Measurements from ENCODE around the gene FADS6.
"Not testable (repeated sequence)": the region's sequence is repeated elsewhere in the genome, so short reads cannot be mapped to it uniquely, and the experiment has no call there.

FADS6 gene

DNA sequence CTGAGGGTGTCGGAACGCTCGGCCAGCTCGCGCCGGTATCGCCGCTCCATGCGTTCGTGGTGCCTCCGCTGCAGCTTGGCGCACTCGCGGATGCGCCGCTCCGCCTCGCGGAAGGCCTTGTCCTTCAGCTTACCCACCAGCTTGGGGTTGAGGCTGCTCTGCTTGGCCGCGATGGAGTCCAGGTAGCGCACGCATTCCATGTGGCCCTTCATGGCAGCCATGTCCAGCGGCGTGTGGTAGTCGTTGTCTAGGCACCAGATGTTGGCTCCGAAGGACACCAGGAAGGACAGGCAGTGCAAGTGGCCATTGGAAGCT is 26.8 kb upstream of the FADS6 start:
- DNase-seq: no peak

DNA sequence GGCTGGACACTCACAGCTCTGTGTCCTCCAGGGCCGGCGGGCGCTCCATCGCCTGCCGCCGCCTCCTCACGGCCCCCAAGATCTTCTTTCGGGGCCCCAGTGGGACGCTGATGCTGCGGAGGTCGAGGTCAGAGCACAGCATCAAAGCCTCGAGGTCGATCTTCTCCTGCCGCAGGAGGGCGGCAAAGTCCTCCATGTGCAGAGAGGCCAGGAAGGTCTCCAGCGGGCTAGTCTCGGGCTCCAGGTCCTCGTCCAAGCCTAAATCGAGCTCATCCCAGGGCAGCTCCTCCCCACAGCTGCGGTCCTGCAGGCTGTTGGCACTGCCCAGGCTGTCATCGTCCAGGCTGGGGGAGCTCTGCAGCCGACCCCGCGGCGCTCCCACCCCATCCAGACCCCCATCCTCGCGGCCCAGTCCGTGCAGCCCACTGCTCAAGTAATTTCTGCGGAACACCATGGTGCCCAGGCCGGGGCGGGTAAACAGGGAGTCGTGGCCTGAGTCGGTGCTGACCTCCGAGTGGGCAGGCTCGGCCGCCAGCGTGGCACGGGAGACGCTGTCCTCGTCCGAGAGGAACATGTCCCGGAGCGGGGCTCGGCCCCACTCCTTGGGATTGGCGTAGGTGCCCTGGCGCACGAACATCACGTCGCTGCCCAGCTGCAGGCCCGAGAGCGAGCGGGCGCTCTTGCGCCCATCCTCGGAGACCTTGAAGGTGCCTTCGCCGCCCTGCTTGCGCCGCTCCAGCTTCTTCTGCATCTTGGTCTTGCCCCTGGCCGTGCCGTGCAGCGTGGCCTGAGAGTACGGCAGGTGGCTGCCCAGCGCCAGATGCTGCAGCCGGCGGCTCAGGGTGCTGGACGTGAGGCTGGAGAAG is 26.2 kb upstream of the FADS6 start:
- peak; percentile 16 for DNase-seq

DNA sequence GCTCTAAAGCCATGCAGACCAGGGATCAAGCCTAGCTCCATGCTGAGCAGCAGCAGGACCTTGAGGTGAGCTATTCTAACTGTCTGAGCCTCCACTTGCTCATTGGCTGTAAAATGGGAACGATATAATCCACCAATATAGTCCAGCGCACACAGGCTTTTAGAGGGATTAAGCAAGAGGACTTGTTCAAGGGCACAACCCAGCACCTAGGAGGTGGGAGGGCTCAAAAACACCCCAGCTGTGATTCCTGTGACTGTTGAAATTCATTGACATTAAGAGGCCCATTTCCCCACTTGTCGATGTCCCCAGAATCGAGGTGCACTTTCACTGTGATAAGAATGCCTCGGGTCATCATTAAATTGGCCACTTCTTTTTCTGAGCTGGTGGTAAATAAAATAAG is 25.5 kb upstream of the FADS6 start:
- no peak for DNase-seq

DNA sequence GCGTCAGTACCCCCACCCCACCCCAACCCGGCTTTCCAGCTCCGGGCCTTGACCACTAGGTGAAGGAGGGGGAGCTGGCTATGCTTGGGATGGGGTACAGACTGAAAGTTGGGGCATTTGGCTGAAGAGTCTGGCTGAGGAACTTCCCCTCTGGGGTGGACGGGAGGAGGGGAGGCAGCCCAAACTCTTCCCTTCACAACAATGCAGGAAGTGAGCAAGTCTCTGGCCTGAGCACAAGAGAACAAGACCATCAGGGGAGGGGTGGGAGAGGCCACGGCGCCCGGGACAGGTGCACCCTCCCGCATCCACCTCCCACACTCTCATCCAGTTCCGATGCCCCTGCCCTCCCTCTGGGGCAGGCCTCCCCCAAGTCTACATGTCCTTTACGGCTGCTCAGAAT is 24.0 kb upstream of the FADS6 start:
- DNase-seq: no peak

DNA sequence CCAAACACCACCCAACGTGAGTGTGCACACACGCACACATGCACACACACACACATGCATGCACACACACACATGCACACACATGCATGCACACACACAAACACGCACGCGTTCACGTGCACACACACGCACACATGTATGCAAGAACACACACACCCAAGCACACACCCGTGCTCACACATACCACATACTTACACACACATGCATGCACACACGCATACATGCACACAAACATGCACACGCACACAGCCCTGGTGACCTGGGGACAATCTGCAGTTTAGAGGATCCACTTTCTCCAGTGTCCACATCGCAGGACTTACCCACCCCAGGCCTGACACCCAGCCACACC is 23.4 kb upstream of the FADS6 start:
- DNase-seq: no peak

DNA sequence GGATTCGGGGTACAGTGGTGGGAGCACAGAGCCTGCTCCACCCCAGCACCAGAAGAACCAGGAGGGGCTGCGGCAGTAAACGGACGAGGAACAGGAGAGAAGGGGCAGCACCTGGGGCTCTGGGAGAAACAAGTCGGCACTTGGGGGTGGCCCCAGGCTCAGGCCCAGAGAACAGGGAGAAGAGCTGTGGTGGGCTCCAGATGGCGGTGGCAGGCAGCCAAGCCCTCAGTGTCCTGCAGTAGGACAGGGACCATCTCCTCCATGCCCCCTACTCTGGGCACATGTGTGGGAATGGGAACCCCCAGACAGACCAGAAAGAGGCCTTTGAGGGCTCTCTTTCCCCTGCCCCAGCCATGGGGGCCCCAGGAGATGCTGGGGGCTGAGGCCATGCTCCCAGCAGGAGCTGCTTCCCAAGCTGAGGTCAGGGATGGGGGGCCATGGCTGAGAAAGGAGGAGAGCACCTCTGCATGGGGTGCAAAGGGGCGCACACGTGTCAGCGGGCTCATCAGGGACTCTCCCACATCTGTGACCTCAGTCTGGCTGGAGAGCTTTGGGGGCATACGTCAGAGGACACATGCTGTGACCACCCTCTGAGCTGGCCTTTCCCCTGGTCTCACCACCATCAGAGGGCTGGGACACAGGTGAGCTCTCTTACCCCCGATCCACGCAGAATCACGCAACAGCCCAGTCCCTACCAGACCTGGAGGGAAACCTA is 22.9 kb upstream of the FADS6 start:
- DNase-seq: no peak

DNA sequence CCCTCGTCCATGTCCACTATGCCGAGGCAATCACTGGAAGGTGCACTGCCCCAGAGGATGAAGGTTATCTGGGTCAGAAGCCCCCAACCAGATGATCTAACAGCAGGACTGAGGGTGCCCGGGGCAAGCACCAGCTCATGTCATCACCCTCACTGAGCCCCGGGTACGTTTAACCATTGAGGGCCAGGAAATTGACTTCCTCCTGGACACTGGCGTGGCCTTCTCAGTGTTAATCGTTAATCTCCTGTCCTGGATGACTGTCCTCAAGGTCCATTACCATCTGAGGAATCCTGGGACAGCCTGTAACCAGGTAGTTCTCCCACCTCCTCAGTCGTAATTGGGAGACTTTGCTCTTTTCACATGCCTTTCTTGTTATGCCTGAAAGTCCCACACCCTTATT is 18.0 kb upstream of the FADS6 start:
- DNase-seq: not testable (repeated sequence)

DNA sequence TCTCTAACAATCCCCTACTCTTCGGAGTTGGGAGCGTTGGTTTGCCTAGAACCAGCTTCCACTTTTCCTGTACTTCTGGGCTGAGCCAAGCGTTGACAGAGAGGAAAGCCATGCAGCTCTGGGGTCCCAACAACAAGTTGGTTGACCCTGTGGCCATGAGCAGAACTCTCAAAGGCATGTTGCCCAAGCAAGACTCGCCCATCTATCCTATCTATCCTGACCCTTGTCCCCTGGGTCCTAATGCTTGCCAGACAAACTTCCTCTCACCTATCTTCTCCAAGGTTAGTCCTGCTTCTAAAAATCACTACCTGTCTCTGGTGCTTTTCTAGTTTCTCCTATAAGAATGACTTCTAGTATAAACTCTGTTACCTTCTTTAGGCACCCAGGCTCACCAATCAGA is 15.7 kb upstream of the FADS6 start:
- not testable (repeated sequence) for DNase-seq

DNA sequence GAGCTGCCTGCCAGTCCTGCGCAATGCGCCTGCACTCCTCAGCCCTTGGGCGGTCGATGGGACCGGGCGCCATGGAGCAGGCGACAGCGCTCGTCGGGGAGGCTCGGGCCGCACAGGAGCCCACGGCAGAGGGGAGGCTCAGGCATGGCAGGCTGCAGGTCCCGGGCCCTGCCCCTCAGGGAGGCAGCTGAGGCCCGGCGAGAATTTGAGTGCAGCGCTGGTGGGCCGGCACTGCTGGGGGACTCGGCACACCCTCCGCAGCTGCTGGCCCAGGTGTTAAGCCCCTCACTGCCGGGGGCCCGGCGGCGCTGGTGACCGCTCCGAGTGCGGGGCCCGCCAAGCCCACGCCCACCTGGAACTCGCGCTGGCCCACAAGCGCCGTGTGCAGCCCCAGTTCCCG is 13.6 kb upstream of the FADS6 start:
- no peak for DNase-seq

DNA sequence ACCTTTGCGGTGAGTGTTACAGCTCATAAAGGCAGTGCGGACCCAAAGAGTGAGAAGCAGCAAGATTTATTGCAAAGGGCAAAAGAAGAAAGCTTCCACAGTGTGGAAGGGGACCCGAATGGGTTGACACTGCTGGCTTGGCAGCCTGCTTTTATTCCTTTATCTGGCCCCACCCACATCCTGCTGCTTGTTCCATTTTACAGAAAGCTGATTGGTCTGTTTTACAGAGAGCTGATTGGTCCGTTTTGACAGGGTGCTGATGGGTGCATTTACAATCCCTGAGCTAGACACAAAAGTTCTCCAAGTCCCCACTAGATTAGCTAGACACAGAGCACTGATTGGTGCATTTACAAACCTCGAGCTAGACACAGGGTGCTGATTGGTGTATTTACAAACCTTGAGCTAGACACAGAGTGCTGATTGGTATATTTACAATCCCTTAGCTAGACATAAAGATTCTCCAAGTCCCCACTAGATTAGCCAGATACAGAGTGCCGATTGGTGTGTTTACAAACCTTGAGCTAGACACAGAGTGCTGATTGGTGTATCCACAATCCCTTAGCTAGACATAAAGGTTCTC is 12.9 kb upstream of the FADS6 start:
- not testable (repeated sequence) for DNase-seq

DNA sequence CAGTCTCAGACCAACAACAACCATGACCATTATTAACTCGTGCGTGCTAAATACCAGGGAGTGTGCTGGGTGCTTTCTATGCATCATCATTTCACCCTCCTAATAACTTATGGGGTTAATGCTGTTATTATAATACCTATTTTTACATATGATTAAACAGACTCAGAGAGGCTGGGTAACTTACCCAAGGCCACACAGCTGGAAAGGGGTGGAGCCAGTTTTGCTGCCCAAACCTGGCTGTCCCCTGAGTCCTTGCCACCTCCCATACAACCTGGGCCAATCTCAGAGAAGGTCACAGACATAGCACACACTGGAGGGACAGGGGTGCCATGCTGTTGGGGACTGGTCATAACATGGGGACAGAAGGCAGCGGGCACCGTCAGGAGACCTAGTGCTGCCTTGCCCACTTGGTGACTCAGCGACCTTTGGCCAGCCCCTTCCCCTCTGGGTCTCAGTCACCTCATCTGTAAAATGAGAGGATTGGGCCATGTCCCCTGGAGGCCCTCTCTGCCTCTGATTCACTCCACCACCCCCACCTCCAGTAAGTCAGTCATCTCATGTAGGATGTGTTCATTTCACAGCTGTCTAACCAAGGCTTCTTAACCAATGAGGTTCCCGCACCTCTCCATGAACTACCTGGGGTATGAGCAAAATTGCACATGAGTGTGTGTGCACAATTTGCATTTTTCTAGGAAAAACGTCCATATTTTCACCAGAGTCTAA is 11.4 kb upstream of the FADS6 start:
- DNase-seq: no peak

DNA sequence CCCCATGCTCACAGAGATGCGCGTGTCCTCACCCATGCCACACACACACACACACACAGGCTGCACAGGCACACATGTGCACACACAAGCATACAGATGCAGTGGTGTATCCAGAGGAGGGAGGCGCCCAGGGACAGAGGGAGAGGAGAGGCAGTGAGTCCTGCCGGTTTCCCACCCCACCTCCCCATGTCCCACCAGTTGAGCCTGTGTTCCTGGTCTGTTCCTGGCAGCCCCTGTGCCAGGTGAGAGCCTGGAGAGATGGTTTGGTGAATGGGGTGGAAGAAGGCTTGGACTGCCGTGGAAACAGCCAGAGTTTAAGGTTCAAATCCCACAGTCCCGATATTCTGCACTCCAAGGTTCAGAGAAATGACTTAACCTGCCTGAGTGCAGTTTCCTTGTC is 10.2 kb upstream of the FADS6 start:
- no peak for DNase-seq

DNA sequence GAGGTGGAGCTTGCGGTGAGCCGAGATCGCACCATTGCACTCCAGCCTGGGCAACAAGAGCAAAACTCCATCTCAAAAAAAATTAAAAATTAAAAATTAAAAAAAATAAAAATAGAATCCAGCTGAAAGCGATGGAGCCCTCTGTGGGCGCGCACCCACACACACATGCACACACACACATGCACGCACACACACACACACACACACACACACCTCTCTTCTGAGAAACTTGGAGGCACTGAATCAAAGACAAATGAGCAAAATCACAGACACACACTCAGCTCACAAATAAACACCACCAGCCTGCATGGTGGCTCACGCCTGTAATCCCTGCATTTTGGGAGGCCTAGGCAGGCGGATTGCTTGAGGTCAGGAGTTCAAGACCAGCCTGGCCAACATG is 9.6 kb upstream of the FADS6 start:
- DNase-seq: no peak

DNA sequence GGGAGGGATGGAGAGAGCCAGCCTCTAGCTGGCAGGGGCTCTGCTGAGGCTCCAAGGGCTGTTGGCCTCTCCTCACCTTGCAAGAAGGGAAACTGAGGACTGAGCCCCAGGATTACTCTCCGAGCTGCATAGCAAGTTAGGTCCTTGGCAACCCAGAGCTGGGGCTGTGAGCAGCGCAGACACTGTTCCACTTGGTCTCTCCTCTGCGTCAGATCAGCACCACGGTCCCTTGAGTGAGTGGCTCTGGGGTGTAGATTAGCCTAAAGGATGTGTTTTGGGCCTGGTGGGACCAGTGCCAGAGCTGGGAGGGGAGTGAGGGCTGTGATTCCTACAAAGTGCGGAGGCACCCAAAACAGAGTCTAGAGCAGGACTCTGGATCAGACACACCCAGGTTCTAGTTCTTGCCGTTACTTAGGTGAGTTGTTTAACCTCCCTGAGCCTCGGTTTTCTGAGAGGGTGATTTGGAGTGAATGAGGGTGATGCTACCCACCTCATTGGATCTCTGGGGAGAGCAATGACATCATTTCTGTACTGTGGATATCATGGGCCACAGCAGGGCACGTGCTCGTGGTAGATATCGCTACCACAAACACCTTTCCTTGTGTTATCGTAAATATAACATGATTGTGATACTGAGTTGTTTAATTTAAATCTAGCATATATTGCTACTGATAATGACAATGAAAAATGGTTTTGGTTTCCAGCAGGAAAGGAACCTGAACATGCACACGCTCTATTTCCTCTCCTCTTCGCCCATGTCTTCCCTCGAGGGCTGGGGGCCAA is 8.1 kb upstream of the FADS6 start:
- no peak for DNase-seq

DNA sequence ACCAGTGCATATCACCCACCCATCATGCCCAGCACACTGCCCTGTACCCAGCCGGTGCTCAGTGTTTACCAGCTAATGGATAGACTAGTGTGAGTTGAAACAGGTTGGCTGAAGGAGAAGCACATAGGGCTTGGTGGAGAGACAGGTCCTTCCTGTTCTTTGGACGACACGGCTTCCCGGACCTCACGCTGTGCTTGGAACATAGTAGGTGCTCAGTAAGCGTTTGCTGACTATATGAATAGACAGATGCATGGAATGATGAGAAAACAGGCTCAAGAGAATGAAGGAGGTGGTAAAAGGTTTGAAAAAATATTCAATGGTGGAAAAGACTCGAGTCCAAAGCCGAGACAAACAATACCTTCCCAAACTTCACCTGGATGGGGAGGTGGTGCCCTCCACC is 6.8 kb upstream of the FADS6 start:
- no peak for DNase-seq

DNA sequence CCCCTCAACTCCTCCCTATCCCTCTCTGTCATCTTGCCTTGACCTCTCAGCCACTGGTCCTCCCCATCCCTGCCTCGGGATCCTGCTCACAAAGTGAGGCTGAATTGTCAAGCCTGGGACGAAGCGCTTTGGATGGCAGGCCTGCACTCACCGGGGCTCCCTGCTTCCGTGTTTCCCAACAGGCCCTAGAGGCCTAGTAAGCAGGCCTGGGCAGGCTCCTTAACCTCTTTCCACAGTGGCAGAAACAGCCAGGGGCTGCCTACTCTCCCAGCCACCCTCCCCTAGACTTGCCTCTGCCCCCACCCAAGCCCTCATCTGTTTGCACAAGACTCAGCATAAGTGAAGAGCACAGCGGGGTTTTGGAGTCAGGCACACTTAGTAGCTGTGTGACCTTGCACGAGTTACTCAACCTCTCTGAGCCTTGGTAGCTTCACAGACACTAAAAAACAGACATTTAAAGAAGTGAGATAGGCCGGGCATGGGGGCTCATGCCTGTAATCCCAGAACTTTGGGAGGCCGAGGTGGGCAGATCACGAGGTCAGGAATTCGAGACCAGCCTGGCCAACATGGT is 5.0 kb upstream of the FADS6 start:
- no peak for DNase-seq

DNA sequence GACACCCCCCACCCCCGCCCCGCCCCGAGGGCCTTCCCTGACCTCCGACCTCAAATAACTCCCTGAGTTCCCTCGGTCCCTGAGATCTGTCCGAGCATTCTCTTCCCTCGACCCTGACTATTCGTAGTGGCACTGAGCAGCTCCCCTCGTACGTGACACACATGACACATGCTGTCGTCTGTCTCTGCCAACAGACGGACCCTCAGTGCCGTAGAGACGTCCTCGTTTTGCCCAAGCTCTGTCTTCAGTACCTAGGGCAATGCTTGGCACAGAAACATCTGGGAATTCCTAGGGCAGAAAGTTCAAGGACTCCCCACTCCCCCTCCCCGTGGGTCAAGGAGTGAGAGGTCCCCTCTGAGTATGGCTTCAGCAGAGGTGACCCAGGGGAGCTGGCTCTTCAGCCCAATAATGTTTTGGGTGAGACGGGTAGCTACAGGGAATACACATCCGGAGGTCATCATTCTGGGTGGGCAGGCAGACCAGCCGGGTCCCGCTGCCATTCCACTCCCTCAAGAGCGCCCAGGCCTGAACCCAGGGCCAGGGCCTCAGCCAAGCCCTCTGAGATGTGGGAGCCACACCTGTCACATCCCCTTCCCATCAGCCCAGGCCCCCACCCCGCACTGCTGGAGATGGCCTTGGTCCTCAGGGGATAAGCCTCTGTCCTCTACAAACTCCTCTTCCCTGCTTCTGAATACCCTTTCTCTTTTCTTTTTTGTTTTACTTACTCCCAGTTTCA is 671 bp upstream of the FADS6 start:
- DNase-seq: no peak

DNA sequence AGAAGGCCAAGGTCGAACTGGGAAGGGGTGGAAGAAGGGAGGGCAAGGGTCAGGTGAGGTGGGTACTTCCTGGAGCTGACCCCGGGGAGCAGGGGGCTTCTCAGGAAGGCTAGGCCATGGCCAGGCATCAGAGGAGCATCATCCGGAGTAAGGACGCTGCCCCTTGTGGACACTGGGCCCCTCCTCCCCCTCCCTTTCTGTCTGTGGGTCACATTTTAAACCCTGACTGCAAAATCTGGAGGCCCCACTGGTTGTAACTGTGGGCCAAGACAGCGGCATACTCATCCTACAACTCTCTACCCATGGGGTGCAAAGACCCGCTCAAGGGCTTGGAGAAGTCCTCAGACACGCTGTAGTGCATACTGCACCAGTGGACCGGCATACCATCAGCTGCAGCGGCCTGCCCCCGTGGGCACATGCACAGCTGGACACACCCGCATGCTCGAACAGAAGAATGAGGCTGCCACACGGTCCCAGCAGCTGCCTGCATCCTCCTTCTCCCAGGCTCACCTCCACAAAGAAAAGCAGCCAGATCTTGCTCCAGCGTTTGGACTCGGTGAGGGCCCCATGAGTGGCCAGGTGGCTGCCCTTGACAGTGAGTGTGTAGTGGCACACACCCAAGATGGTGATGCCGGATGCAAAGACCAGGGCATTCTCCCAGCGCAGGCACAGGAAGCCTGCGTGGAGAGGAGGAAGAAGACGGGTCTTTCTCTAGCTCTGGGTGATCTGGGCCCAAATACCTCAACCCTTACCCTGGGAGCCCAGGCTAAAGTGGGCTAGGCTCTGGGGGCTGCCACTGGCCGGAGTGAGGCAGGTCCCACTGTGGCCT is 1.2 kb downstream of the FADS6 start:
- DNase-seq: no peak

DNA sequence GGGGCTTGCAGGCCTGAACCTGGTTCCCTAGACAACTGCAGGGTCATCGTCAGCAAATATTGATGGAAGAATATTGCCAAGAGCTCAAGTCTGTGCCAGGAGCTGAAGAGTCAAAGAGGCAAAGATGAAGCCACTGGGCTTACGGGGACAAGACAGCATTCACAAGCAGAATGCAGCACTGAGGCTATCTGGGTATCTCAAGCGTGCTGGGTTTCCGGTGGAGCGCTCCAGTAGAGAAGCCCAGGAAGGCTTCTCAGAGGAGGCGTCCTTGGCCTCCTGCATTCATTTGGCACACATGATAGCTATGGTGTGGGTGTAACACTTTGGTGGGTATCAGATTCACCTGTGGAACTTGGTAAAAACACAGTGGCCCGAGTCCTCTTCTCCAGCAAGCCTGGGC is 2.9 kb downstream of the FADS6 start:
- no peak for DNase-seq

DNA sequence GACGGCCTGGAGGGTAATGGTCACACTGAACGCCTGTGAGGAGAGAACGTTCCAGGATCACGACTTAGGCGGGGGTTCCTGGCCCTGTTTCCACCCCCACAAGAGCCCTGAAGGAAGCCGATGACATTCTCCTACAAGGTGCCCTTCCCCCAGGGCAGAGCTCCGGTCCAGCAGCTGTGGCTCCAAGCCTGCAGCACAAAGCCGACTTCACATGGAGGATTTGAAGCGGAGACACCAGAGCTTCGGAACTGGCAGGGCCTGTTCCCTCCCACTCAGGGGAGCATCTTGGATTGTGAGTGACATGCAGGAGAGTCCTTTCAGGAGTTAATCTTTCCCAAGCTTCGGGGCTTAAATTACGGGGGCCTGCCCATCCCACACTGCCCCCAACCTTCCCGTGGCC is 5.0 kb downstream of the FADS6 start:
- DNase-seq: no peak

DNA sequence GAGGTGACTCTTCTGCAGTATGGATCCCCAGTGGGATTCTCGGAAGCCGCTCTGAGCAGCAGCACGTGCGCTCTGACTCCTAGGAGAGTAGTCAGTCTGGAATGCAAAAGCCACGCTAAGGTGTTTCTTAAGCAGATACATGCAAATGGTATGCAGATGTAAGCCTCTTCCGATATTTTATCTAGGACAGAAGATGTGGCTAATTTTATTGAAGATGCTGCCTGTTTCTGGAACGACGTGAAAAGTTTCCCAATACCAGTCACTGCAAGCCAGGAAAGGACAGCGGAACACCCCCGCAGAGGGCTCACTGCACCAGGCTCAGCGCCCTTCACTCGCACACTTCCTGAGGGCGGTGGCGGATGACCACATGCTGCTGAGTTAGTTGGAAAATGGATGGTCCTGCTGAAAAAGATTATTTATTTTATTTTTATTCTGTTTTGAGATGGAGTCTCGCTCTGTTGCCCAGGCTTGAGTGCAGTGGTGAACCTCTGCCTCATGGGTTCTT is 10.1 kb downstream of the FADS6 start:
- DNase-seq: no peak

All from activated CD4-positive, alpha-beta T cell treated with anti-CD3 and anti-CD28 coated beads, Interleukin-10, Interleukin-2, amounts not matched to agents 100 ng/mL and 50 ng/mL, durations not matched to agents 16 hours and 8 hours (primary cell).